Activated CD8-positive, alpha-beta memory T cell treated with anti-CD3 and anti-CD28 coated beads, Interleukin-2, amount 50 U/mL, for 4 hours (primary cell): ENCODE data around the gene ISY1.
"Not testable (repeated sequence)": the region's sequence is repeated elsewhere in the genome, so short reads cannot be mapped to it uniquely, and the experiment has no call there.

Source experiments
- DNase-seq: peaks from one replicate; pipeline ENCODE4 v3.0.0-alpha.2; 2020

Gene ISY1

DNA sequence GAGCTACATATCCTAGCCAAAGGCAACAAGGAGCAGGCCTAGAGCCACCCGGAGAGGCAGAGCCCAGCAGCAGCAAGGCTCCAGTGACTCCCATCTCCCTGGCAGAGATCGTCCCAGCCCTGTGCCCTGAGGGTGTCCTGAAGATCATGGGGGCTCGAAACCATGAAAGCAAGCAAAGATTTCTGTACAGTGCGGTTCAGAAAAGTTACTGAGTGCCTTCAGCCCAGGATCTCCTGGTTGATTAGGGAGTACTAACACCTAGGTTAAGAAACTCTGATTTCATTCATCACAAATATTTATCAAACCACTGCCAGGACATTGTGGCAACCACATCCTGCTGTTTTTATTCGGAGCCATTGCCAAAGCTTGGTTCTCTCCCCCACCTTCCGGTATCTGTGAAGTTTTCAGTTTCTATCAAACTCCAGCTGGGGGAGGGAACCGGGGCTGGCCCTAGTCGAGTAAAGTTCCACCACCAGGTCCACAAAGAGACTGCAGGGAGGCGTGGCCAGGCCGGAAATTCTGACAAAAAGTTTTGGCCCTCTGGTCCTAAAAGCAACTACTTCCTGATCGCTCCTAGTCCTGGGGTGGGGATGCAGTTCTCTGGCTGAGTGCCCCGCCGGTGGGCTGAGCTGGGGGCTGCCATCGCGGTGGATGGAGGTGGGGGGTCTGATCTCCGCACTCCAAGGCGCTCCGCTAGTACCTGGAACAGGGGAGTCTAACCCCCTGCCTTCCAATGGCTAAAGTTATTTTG is 40.4 kb downstream of the ISY1 start:
- DNase-seq, result peak; percentile 80

DNA sequence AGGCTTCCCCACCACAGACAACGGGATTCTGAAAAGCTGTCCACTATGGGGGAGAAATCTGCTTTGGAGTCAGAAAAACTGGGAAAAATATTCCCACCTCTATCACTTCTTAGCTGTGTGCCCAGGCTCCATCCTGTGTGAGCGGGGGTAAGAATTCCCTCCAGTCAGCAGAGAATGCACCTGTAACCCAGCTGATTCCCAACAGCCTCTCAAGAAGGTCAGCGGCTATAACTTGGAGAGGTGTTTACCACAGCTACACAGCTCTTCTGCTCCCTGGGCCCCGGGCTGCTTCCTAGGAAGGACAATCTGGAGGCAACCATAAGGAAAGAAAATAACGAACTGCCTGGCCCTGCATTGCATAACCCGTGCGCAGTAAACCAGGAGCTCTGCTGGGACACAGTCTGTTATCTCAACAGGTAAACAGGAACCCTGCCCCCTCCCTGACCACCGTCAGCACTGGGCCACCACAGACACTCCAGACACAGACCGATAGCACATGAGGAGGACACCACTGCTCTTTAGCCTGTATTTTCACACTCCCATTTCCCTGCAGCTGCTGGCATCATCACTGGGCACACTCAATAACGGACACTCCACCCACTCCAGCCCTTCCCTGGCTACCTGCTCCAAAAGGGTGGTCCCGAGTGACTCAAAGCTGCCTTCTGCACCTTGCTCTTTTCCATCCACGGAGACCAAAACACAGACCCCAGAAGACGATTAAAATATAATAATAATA is 41.3 kb downstream of the ISY1 start:
- DNase-seq, result no peak

- no peak for DNase-seq
These were observed 42.1 kb downstream of the ISY1 start for GRCh38 chr3:129118745-129119144.

DNA sequence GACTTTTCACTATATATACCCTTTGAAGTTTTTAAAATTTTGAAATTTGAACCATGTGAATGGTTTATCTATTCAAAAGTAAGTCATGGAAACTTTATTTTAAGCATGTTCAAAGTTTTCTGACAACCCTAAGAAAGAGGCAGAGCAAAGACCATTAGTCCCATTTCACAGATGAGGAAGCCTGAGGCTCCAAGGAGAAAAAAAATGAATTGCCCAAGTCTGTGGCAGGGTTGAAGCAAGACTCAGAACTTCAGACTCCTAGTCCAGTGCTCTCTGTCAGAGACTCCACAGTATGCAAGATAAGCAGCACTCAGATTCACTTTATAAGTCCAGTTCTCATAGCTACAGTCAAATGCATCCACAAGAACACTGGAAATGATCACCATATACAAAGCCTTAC is 43.7 kb downstream of the ISY1 start:
- no peak for DNase-seq

DNA sequence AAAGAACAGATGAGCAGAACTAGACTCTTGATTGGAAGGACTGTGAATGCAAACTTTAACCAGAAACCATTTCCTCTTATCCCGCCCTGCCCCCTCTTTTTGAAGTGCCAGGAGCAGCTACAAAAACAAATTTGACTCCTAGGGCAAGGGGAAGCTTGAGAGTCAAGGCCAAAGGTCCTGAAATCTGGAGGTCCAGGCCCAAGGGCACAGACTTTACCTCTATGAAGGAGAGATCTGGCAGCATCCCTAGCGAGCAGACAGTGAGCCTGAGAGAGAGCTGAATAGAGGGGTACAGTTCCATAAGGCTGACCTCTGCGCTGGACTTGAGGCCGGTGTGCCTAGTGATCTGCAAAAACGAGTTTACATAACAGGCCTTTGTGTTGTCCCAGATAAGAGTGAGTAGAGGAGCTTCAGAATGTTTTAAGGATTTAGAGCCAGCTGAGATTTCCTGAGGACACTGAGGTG is 44.3 kb downstream of the ISY1 start:
- DNase-seq, result no peak

- DNase-seq, result no peak
These were observed 46.4 kb downstream of the ISY1 start for GRCh38 chr3:129114455-129114854.

DNA sequence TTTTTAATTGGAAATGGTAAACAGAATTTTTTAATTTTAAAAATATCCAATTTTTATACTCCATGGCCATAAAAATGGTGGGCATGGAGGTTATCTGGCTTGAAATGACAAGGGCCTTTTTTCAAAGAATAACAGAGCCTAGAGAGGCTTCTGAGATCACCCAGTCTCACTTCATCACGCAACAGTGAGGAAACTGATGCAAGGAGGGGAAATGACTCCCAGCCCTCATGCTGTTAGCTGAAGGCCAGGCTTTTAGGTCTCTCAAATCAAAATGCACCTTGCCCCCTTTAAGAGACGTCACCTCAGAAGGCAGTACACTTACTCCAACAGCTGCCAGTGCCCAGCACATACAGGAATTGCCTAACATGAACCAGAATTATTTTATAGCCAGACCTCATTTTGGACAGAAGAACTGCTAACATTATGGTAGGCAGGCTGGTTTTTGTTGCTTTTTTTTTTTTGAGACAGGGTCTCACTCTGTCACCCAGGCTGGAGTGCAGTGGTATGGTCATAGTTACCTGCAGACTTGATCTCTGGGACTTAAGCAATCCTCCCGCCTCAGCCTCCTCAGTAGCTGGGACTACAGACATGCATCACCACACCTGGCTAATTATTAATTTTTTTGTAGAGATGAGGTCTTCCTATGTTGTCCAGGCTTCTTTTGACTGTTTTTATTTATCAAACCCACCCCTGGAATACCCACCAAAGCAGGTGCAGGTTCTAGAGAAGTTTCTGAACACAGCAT is 48.4 kb downstream of the ISY1 start:
- peak; percentile 40 for DNase-seq

DNA sequence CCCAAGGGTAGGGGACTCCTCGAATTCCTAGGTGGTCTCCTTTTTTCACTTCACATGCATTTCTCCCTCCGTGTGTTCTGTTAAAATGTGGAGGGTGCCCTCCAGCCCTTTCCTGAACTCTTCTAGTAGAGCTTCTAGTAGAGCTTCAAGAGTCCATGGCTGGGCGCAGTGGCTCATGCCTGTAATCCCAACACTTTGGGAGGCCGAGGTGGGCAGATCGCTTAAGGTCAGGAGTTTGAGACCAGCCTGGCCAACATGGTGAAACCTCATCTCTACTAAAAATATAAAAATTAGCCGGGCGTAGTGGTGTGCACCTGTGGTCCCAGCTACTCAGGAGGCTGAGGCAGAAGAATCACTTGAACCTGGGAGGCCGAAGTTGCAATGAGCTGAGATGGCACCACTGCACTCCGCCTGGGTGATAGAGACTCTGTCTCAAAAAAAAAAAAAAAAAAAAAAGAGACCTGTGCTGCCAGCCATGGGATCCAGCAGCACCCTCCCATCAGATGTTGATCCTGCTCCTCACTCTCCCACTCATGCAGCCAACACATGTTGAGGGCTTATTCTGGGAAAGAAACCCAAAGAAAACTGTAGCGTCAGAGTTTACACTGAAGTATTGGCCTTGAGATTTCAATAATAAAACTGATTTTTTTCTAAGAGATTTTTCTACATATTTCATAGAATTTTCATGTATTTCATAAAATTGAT is 49.6 kb downstream of the ISY1 start:
- not testable (repeated sequence) for DNase-seq

- no peak for DNase-seq
These were observed 53.1 kb downstream of the ISY1 start for GRCh38 chr3:129107793-129108192.

- DNase-seq, result no peak
These were observed 53.8 kb downstream of the ISY1 start for GRCh38 chr3:129106866-129107565.

- DNase-seq, result no peak
These were observed 54.5 kb downstream of the ISY1 start for GRCh38 chr3:129106320-129106719.

GRCh38 chr3:129105862-129106261 is 55.0 kb downstream of the ISY1 start:
- no peak for DNase-seq

DNA sequence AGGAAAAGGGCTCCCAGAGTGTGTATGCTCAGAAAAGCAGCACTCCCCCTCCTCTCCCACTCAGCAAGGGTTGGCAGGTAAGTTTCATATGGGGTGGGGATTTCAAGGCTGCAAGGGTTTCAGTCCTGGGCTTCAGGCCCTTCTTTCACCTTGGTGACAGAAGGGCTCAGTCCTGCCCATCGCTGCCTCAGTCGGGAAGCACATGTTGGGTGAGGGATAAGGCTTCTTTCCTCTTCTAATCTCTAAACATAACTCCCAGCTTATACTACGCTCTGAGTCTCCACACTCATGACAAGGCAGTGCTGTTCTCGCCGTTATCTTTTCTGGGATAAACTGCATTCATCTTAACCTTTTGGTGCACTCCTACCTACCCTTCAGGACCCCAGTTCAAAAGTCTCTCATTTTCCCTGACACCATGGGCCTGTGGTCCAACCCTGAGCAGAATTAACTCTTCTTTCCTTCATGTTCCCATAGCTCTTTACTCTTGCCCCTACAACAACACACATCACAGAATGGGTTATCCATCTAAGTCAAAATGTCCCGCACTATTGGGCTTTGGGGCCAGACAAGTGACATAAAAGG is 56.3 kb downstream of the ISY1 start:
- no peak for DNase-seq

- DNase-seq, result no peak
These were observed 56.8 kb downstream of the ISY1 start for GRCh38 chr3:129104051-129104450.

DNA sequence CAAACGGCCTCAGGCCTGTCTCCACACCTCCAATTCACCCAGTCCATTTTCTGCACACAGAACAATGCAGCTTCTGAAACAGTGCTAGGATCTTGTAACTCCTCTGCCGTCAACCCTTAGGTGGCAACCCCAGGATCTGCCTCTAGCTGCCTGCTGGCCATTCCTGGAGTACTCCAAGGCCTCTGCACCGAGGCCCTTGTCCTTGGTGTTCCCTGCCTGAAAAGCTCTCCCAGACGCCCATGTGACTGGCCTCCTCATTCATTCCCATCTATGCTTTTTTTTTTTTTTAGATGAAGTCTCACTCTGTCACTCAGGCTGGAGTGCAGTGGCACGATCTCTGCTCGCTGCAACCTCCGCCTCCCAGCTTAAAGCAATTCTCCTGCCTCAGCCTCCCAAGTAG is 57.6 kb downstream of the ISY1 start:
- no peak for DNase-seq

DNA sequence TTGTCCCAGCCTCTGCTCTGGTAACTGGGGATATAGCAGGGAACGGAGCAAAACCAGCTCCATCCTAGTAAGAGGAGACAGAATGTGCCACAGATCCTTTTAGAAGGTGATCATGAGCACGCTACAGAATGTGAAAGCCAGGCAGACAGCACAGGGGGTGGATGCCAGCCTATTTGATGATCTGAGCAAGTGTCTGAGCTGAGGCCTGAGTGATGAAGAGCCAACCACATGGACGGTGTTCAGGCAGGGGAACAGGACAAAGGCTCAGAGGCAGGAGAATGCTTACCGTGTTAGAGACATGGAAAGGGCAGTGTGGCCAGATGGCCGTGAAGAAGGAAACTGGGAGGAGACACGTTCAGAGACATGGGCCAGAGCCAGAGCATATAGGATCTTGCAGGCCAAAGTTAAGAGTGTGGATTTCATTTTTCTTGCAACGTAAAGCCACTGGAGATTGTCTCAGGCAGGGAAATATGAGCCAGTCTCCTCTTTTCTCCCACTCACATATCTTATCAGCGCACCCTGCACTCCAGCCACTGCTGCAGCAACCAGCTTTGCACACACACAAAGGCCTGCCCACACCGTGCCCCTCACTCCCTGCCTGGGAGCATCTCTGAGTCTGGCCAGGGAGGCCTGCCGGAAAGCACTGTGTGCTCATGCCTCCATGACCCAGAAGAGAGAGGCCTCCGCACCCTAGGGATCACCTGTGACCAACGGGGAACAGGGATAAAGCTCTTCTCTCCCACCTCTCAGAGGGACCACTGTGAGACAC is 59.3 kb downstream of the ISY1 start:
- DNase-seq, result no peak

GRCh38 chr3:129100274-129100673 is 60.6 kb downstream of the ISY1 start:
- no peak for DNase-seq

- no peak for DNase-seq
These were observed 65.6 kb downstream of the ISY1 start for GRCh38 chr3:129095285-129095684.

GRCh38 chr3:129088312-129088711 is 72.6 kb downstream of the ISY1 start:
- not testable (repeated sequence) for DNase-seq

DNA sequence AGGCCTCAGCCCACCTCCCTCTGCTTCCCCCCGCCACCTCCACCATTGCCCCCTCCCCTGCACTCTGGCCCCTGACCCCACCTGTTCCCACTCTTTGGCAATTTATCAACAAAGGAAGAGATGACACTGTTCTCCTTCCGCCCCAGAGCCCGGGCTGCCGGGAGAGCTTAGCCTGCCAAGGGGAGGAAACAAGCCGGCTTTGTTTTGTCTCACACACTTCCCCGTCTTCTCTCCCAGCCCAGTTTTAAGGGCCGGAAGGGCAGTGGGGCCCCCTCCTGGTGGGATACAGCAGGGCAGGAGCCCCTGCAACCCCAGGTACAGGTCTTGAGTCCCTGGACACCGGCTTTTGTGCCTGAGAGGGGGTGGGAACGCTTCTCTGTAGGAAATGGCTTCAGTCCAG is 73.0 kb downstream of the ISY1 start:
- not testable (repeated sequence) for DNase-seq

- DNase-seq, result no peak
These were observed 73.6 kb downstream of the ISY1 start for GRCh38 chr3:129087138-129087702.
